Activated effector memory CD4-positive, alpha-beta T cell treated with Interleukin-2 at 50 U/mL for 16 hours (primary cell): ENCODE data around the gene TAS1R2.
"Not testable (repeated sequence)": the region's sequence is repeated elsewhere in the genome, so short reads cannot be mapped to it uniquely, and the experiment has no call there.

Source experiments
- DNase-seq: peaks from one replicate; pipeline ENCODE4 v3.0.0-alpha.2; 2020

TAS1R2 gene

GRCh38 chr1:18883636-18884418 lies 24.4 kb upstream of the TAS1R2 start:
- peak; percentile 56 for DNase-seq

DNA sequence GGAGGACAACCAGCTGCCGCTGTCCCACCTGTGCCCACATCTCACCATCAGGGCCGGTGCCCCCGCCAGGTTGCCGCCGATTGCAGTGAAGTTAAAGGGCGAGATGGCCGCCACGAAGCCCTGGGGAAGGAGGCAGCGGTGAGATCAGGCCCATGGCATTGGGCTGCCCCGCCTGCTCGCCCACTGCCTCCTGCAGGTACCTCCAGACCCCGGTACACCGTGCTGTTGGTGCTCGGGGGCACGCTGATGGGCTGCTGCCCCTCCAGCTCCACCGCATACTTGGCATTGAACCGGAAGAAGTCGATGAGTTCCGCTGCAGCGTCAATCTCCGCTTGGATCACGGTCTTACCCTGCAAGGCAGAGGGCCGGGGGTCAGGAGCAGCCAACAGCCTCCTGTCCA lies 23.6 kb upstream of the TAS1R2 start:
- DNase-seq, result no peak

GRCh38 chr1:18882486-18882885 lies 23.0 kb upstream of the TAS1R2 start:
- DNase-seq, result no peak

DNA sequence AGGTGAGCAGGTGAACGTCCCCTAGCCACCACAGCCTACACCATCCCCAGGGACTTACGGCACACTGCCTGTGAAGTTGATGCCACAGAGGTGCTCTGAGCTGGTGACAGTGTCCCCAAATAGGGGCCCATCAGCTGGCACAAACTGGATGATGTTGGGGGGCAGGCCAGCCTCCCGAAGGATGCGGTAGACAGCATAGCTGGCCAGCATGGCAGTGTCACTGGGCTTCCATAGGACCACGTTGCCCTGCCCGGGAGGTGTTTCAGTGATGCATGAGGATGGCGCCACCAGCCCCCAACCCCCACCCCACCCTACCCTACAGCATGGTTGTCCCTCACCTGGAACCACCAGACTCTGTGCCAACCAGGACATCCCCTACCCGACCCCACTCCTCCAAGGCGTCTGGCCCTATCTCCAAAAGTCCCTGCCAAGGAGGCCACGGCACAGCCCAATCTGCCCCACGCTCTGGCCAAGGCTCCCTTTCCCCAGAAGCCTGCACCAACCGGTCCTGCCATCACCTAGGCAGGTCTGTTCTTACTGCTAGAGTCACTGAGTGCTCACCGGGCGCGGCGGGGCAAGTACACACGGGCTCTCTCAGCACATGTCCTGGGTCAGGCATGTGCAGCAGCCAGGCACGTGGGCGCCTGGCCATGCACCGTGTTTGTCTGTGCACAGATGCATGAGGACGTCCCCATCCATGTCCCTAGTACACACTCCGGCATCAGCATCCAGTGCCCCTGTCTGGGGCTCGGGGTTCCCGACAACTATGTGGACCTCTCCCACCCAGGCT lies 22.4 kb upstream of the TAS1R2 start:
- no peak for DNase-seq

DNA sequence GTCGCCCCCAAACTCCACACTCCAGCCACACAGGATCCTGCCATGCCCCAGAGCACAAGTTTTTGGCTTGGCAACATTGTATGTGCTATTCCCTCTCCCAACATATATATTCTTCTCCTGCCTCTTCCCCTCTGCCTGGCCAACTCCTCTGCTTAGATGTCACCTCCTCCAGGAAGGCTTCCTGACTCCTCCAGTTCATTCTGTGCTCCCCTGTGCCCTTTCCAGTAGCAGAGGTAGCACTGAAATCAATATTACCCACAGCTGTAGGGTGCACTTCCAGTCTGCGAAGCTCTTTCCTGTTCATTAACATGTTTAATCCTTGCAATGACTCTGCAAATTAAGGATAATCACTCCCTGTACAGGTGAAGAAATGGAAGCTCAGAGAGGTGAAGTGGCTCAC lies 21.7 kb upstream of the TAS1R2 start:
- DNase-seq, result no peak

GRCh38 chr1:18880585-18880984 lies 21.1 kb upstream of the TAS1R2 start:
- DNase-seq, result no peak

DNA sequence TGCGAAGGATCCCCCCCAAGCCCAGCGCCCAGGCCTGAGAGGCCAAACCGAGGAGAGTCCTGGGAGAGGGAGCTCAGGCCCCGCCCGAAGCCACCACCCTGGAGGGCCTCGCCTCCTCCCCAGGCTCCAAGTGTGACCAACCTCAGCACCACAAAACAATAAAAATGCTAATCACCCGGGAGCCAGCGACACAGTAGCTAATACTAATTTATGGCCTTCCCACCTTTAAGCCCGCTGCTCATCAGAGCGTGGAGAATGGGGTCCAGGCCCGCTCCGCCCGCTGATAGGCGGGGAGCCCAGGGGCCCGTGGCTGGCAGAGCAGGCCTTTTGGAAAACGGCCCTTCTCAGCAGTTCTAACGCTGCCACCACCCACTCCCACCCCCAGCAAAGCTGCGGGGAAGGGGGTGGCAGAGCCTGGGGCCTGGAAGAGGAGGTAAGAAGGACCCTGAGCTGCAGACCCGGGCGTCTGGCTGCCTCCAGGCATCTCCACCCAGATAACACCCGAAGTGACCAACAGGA lies 20.4 kb upstream of the TAS1R2 start:
- no peak for DNase-seq

DNA sequence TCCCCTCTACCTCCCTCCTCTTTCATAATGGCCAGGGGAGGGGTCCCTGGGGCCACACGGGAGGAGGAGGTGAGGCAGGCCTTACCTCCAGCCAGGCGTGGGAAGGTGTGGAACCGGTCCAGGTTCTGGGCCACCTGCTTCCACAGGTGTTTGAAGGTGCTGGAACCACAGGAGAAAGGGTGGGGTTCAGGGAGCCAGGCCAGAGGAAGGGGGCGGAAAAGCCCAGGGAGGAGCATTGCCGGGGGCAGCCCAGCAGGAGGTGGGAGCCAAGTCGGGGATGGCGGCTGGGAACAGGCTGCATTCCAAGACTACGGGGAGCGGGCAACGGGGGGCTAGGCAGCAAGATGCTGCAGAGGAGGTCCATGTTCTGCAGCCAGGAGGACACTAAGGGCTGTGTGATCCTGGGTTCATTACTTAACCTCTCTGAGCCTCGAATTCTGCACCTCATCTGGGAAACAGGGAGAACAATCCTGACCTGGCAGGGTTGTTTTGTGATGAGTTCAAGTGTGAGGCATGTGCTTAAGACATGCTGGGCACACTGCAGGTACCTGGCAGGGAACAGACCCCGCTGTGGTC lies 19.8 kb upstream of the TAS1R2 start:
- no peak for DNase-seq

DNA sequence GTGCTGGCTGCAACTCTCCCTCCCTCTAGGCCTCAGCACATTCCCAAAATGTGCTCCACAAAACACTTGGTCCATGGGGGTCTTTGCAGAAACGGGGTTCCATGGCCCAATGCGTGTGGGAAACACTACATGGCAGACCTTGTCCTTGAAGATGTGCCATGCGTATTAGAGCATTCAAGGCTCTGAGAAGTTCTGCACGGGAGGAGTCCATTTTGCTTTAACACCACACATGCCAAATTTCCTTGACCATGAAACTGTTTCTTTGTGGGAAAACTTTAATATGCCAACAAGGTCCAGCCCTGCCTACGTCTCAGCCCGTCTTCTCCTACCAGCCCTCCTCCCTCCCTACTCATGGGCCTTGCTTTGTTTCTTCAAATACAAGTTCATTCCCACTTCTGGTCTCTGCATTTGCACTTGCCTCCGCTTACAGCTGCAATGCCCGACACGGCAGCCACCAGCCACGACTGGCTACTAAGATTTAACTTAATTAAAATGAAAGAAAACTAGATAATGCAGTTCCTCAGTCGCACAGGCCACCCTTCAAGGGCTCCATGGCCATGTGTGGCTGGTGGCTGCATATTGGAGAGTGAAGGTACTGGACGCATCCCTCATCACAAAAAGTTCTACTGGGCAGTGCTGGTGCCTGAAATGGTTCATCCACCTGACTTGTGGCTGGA lies 19.2 kb upstream of the TAS1R2 start:
- no peak for DNase-seq

DNA sequence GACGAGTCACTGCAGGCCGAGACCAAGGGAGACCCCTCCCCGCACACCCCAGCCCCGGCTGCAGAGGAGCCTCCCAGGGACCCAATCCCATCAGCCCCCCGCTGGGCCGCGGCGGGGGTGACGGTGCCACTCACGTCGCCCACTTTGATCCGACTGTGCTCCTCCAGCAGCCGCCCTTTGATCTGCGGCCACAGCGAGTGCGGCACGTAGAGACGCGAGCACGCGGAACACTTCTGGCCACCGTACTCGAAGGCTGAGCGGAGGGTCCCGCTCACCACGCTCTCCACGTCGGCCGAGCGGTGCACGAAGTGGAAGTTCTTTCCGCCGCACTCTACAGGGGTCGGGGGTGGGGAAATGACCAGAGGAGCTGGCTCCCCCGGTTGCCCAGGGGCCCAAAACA lies 17.8 kb upstream of the TAS1R2 start:
- no peak for DNase-seq

DNA sequence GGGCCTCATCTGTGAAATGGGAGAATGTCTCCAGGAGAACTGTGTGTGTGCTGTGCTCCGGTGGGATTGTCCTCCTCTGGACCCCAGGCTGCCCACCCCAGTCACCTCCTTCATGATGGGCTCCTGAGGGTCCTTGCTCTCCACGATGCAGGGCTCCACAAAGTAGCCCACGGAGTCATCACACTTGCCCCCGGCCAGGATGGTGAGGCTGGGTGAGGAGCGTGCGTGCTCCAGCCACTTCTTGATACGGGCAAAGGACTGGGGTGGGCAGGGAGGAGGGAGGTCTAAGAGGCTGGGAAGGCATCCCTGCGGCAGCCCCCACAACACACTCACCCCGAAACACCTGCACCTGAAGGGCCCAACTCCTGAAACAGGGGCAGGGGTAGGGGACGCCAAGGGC lies 16.8 kb upstream of the TAS1R2 start:
- DNase-seq, result no peak

- no peak for DNase-seq
Measured at GRCh38 chr1:18875796-18876128, 16.3 kb upstream of the TAS1R2 start.

DNA sequence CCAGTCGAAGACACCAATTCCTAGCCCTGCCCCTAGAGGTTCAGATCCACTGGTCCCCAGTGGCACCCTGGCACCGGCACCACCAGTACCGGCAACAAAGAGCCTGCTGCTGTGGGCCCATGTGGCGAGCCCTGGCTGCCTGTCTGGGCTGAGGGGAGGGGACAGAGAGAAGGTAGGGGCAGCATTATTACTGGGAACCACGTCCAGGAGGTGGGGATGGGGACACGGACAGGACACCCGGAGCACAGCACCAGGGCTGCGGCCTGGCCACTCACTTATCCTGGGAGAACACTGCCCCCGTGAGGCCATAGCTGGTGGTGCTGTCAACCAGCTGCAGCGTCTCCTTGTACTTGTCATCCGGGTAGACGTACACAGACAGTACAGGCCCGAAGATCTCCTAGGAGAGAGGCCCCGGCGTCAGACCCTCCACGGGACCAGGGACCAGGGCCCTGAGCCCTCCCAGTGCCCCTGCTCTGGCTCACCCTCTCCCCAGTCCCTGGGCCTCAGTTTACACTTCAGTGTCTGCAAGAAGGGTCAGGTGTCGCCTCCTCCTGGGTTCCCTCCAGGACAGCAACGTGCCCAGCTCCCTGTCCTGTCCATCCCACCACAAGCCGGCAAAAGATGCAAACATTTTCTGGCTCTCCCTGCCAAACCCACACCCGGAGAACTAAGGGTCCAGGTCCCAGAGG lies 15.8 kb upstream of the TAS1R2 start:
- peak; percentile 37 for DNase-seq

- DNase-seq, result no peak
Measured at GRCh38 chr1:18874600-18874999, 15.1 kb upstream of the TAS1R2 start.

DNA sequence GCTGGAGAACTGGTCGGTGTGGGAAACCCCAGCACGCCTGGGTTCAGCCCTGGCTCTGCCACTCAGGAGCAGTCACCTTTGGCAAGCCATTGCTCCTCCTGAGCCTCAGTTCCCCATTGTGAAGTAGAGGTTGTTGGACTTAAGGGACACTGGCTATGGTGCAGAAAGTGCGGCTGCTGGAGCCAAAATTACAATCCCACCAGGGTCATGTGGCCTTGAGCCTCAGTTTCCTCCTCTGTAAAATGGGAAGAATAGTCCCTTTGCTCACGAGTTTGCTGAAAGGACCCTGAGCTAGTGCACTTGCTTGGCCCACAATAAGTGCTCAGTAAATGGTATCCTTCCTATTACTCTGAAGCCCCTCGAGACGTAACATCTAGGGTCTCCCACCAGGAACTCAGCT lies 14.6 kb upstream of the TAS1R2 start:
- DNase-seq, result no peak

DNA sequence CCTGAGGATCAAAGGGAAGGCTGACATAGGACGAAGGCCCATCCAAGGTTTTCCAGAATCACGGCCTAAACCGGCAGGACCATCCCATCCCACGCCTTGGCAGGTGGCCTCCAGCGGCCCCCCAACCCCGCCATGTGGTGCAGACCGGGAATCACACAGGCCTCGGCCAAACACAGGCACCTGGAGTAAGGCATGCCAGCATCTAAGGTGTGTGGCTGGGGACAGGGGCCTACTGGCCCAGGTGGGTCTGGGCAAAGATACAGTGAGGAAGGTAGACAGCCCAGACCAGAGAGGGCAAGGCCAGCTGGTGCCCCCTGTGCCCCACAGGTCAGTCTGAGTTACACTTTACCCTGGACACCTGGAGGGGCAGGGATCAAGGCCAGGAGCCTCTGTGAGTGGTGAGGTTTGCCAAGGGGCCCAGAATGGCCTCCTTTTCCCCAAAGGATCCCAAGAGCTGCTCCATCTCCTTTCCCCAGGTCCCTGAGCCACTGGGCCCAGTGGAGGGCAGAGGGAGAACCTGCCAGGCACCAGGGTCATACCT lies 12.7 kb upstream of the TAS1R2 start:
- no peak for DNase-seq

DNA sequence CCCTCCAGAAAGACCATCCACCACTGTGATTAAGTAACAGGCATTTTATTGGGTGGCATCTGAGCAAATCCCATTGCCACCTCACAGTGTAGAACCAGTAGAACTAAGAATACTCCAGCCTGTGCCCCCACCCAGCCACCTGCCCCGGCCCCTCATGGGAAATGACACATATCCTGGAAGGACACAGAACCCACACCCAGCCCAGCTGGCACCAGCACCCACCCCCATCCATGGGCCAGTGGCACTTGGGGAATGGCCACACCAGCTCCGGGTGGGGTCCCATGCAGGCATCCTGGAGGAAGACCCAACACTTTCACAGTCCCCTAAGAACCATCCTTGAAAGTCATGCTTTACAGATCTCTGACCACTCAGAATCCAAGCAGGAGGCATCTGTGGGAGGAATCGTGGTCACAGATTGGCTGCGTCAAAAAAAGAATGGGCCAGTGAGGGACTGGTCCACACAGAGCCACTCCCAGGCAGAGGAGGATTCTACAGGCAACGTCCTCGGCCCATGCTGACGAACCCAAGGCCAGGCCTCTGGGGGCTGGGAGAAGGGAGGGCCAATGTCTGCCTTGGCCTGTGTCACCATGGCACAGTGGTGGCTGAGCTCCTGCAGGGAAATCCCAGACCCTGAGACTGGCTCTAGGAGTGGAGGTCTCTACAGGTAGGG lies 12.1 kb upstream of the TAS1R2 start:
- DNase-seq, result no peak

DNA sequence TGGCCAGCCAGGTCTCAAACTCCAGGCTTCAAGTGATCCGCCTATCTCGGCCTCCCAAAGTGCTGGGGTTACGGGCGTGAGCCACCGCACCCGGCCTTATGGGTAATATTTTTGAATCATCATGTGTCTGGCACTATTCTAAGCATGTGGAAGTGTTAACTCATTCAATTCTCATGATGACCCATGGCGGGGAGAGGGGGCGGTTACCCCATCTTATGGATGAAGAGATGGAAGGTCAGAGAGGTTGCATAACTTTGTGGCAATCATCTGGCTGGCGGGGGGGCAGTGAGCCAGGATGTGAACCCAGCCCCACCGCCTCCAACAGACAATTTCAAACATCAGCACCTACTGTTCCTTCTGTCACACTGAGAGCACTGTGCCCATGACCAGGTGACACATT lies 11.5 kb upstream of the TAS1R2 start:
- no peak for DNase-seq

- DNase-seq, result not testable (repeated sequence)
Measured at GRCh38 chr1:18870595-18870865, 11.1 kb upstream of the TAS1R2 start.

- DNase-seq, result no peak
Measured at GRCh38 chr1:18869847-18870594, 10.6 kb upstream of the TAS1R2 start.

GRCh38 chr1:18868801-18869424 lies 9.5 kb upstream of the TAS1R2 start:
- no peak for DNase-seq
